GM19351 (cell line): ENCODE results near the gene CPLANE1.
"Not testable (repeated sequence)": the region's sequence is repeated elsewhere in the genome, so short reads cannot be mapped to it uniquely, and the experiment has no call there.

ENCODE experiments used
- ATAC-seq: cut with Tn5 transposase; IDR thresholded peaks from one replicate; pipeline ENCODE4 v1.9.1; 2021; ENCODE audit warnings: mild to moderate bottlenecking, moderate library complexity; ENCODE audit not compliant: unreplicated experiment

Gene CPLANE1

GRCh38 chr5:37208883-37209797 lies 40.0 kb downstream of the CPLANE1 start:
- ATAC-seq: no peak

DNA sequence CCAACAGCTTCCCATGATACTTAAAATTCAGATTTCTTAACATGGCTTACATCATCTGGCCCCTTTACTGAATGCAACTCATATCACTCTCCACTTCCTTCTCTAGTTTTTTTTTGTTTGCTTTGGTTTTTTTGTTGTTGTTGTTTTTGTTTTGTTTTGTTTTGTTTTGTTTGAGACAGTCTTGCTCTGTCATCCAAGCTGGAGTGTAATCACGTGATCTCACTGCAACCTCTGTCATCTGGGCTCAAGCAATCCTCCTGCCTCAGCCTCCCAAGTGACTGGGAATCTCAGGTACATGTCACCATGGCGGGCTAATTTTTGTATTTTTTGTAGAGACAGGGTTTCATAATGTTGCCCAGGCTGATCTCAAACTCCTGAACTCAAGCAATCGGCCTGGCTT lies 41.4 kb downstream of the CPLANE1 start:
- no peak for ATAC-seq

GRCh38 chr5:37206736-37207135 lies 42.4 kb downstream of the CPLANE1 start:
- ATAC-seq: no peak

DNA sequence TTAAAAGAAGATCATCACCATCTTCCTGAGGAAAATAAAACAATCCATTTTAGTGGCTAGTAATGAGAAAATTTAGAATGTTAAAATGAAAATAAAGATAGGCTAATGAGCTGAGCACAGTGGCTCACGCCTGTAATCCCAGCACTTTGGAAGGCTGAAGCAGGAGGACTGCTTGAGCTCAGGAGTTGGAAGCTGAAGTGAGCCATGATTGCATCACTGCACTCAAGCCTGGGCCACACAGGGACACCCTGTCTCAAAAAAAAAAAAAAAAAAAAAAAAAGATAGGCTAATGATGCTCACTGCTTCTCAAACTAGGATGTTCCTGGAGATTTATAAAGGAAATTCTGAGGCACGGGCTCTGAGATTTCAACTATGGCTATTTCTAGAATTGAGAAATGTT lies 50.3 kb downstream of the CPLANE1 start:
- ATAC-seq: no peak

- ATAC-seq: peak; percentile 55
These were observed 51.1 kb downstream of the CPLANE1 start for GRCh38 chr5:37198061-37198460.

DNA sequence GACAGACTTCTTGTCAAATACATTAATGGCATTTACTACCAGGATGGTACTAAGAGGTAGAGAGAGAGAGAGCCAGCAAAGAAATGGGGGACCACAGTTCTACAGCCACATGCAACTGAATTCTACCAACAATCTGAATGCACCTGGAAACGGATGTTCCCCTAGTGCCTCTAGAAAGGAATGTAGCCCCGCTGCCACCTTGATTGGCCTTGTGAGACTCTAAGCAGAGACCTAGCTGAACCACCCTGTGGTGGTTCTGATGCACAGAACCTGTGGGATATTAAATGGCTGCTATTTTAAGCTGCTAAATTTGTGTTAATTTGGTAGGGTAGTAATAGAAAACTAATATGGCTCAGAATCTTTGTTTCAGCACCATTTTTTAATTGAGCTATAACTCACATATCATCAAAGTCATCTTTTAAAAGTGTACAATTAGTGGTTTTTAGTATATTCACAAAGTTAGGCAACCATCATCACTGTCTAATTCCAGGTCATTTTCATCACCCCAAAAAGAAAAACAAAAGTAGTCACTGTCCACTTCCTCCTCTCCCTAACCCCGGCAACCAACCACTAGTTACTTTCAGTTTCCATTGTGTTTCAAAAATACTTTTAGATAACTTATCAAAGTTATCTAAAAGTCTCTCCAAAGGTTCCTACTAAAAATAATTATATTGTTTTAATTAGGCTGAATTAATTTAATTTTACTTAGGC lies 51.7 kb downstream of the CPLANE1 start:
- peak; percentile 86 for ATAC-seq

DNA sequence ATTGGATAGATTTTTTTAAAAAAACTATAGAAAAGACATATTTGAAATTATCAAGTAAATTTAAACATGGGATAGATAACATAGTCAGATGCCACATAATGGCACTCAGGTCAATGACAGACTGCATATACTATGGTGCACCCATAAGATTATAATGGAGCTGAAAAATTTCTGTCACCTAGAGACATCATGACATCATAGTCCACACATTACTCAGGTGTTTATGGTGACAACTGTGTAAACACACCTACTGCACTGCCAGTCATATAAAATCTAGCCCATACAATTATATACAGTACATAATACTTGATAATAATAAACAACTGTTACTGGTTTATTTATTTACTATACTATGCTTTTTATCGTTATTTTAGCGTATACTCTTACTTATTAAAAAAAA lies 58.6 kb downstream of the CPLANE1 start:
- no peak for ATAC-seq

- ATAC-seq: no peak
These were observed 59.8 kb downstream of the CPLANE1 start for GRCh38 chr5:37189355-37189754.

- no peak for ATAC-seq
These were observed 61.7 kb downstream of the CPLANE1 start for GRCh38 chr5:37187465-37187977.

- ATAC-seq: peak; percentile 83
These were observed 64.3 kb downstream of the CPLANE1 start for GRCh38 chr5:37184748-37185364.

GRCh38 chr5:37182667-37183066 lies 66.5 kb downstream of the CPLANE1 start:
- ATAC-seq: no peak

DNA sequence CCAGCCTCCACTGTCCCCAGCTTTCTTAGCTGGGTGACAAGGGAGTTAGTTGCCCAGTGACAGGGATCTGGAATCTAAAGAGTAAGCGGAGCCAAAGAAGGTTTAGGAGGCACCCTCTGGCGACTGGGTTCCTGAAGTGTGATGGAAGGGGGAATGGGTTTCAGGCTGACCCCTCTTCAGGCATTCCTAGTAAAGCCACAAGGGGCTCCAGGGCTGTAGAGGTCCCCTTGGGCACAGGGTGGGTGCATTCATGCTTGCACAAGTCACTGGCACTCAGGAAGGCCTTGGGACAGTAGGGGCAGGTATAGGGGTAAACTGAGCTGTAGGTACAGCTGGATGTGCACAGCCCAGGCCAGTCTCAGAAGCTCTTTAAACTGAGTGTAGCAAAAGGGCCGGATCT lies 74.2 kb downstream of the CPLANE1 start:
- no peak for ATAC-seq

GRCh38 chr5:37172957-37173356 lies 76.2 kb downstream of the CPLANE1 start:
- no peak for ATAC-seq

DNA sequence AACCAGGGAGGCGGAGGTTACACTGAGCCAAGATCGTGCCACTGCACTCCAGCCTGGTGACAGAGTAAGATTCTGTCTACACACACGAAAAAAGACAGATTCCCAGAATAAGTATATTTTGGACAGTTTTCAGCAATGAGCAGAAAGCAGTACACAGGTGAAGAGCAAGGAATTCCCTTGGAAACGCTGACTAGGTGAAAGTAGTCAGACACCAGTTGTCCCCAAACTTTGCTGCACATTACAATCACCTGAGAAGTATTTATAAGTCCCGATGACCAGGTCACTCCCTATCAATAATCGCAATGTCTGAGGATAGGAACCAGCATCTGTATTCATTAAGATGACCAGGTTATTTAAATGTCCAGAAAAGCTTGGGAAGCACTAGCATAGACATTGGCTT lies 78.3 kb downstream of the CPLANE1 start:
- ATAC-seq: no peak

DNA sequence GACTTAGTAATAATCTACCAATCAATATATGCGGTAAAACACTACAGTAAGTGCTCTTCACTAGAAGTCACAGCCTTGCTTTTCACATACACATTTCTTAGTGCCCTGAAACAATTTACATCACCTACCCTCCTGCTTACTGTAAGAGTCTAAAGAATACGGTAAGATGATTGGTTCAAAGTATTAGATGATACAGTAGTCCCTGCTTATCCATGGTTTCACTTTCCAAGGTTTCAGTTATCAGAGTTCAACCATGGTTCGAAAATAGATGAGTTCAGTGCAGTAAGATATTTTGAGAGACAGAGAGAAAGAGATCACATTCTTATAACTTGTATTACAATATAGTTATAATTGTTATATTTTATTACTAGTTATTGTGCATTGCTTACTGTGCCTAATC lies 83.0 kb downstream of the CPLANE1 start:
- ATAC-seq: no peak

- ATAC-seq: no peak
These were observed 83.4 kb downstream of the CPLANE1 start for GRCh38 chr5:37165761-37166160.

DNA sequence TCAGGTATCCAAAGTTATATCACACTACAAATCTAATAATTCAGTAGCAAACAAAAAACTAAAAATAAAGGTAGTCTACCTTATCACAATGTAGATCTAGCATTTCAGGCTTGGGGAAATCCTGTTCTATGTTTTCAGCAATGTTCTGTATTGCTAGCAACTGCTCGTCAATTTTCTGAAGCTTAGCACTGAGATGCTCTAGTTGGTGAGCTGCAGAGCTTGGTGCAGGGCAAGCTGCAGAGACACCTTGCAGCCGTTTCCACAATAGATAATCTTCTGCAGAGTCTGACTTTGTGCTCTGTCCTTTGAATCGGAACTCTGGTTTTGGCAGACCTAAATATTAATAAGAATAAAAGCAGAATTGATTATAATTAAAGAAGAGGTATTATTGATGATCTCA lies 95.5 kb downstream of the CPLANE1 start:
- no peak for ATAC-seq

DNA sequence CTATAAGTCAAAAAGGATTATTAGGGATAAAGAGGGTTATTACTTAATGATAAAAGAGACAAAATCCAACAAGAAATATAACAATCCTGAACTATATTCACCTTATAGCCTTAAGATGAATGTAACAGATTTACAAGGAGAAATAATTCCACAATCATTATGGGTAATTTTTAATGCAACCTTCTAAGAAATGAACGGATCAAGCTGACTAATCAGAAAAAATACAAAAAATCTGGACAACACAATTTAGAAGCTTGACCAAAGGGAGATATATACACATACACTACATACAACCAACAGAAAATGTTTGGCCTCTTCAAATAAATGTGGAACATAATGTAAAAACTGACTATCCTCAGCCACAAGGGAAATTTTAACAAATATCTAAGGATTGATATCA lies 102.3 kb downstream of the CPLANE1 start:
- no peak for ATAC-seq

DNA sequence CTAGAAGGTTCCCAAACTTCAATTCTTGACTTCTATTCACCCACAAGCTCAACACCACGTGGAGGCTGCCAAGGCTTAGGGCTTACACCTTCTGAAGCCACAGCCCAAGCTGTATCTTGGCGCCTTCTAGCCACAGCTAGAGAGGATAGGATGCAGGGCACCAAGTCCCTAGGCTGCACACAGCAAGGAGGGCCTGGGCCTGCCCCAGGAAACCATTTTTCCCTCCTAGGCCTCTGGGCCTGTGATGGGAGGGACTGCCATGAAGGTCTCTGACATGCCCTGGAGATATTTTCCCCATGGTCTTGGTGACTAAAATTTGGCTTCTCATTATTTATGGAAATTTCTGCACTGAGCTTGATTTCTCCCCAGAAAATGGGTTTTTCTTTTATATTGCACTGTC lies 112.5 kb downstream of the CPLANE1 start:
- ATAC-seq: no peak

DNA sequence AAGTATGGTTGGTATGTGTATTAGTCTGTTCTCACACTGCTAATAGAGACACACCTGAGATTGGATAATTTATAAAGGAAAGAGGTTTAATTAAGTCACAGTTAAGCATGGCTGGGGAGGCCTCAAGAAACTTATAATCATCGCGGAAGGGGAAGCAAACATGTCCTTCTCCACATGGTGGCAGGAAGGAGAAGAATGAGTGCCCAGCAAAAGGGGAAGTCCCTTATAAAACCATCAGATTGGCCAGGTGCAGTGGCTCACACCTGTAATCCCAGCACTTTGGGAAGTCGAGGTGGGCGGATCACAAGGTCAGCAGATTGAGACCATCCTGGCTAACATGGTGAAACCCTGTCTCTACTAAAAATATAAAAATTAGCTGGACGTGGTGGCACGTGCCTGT lies 113.9 kb downstream of the CPLANE1 start:
- ATAC-seq: not testable (repeated sequence)

DNA sequence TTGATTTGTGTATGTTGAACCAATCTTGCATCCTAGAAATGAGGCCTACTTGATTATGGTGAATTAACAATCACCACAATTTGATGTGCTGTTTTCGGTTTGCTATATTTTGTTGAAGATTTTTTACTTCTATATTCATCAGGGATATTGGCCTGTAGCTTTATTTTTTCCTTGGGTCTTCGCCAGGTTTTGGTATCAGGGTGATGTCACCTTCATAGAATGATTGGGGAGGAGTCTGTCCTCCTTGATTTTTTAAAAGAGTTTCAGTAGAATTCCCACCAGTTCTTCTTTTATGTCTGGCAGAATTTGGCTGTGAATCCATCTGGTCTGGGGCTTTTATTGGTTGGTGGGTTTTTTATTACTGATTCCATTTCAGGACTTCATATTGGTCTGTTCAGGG lies 115.2 kb downstream of the CPLANE1 start:
- ATAC-seq: no peak

DNA sequence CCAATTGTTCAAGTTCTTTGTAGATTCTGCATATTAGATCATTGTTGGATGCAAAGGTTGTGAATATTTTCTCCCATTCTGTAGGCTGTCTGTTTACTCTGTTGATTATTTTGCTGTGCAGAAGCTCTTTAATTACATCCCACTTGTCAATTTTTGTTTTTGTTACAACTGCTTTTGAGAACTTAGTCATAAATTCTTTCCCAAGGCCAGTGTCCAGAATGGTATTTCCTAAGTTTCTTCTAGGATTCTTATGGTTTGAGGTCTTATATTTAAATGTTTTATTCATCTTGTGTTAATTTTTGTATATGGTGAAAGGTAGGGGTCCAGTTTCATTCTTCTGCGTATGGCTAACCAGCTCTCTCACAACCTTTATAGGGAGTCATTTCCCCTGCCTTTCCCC lies 116.5 kb downstream of the CPLANE1 start:
- no peak for ATAC-seq
